Measurements from ENCODE around the gene MAGI2.

MAGI2 gene

GRCh38 chr7:79298145-79298760 is 155.2 kb downstream of the MAGI2 start:
- no peak overlapping the region for H2AFZ ChIP-seq (ENCODE audit: low read depth, low read length)
- DNase-seq (peak; percentile 29), ATAC-seq (ENCODE audit: insufficient read depth, low read depth) (peak; percentile 56; the same call in 2 of the 3 replicates)
- no peaks in the 10 kb centered on the region for H3K36me3 ChIP-seq (ENCODE audit: insufficient read depth, low read length)
- no peak overlapping the region for H3K4me2 ChIP-seq (ENCODE audit: insufficient read depth, low read length)
- TF ChIP-seq EZH2 (IDR thresholded peaks at IDR 0.05; ENCODE audit: borderline replicate concordance, low read depth, low read length, severe bottlenecking) (no peak), CTCF (IDR thresholded peaks at IDR 0.05; ENCODE audit: borderline replicate concordance, extremely low read depth, low read length, poor library complexity, severe bottlenecking) (peak; percentile 77)
- H3K79me2 ChIP-seq (ENCODE audit: insufficient read depth, low read length), result no peaks in the 10 kb centered on the region
- H3K9ac ChIP-seq (ENCODE audit: low read depth, low read length), result no peak overlapping the region
- H3K9me3 ChIP-seq (ENCODE audit: insufficient read depth, low read length, severe bottlenecking), result no peaks in the 10 kb centered on the region
- no peaks in the 10 kb centered on the region for H3K4me1 ChIP-seq (ENCODE audit: insufficient read depth, low read length)
- H4K20me1 ChIP-seq (ENCODE audit: insufficient read depth, low read length), result no peaks in the 10 kb centered on the region
- H3K4me3 ChIP-seq (ENCODE audit: low read depth in 1 of 2, low read length in 2 of 2), result no peak overlapping the region
- no peak overlapping the region for H3K27ac ChIP-seq (ENCODE audit: low read length)
- no peaks in the 10 kb centered on the region for H3K27me3 ChIP-seq (ENCODE audit: insufficient read depth, low read length, poor library complexity)

GRCh38 chr7:79296553-79297320 is 156.7 kb downstream of the MAGI2 start:
- Histone ChIP-seq H3K27me3 (ENCODE audit: insufficient read depth, low read length, poor library complexity) (no peaks in the 10 kb centered on the region), H3K9me3 (ENCODE audit: insufficient read depth, low read length, severe bottlenecking) (no peaks in the 10 kb centered on the region), H3K9ac (ENCODE audit: low read depth, low read length) (no peak overlapping the region), H4K20me1 (ENCODE audit: insufficient read depth, low read length) (no peaks in the 10 kb centered on the region), H2AFZ (ENCODE audit: low read depth, low read length) (no peak overlapping the region), H3K4me3 (ENCODE audit: low read depth in 1 of 2, low read length in 2 of 2) (no peak overlapping the region), H3K4me1 (ENCODE audit: insufficient read depth, low read length) (no peaks in the 10 kb centered on the region), H3K27ac (ENCODE audit: low read length) (no peak overlapping the region), H3K36me3 (ENCODE audit: insufficient read depth, low read length) (no peaks in the 10 kb centered on the region), H3K4me2 (ENCODE audit: insufficient read depth, low read length) (no peak overlapping the region), H3K79me2 (ENCODE audit: insufficient read depth, low read length) (no peaks in the 10 kb centered on the region)
- TF ChIP-seq EZH2 (IDR thresholded peaks at IDR 0.05; ENCODE audit: borderline replicate concordance, low read depth, low read length, severe bottlenecking), result no peak
- no peak for TF ChIP-seq CTCF (IDR thresholded peaks at IDR 0.05; ENCODE audit: borderline replicate concordance, extremely low read depth, low read length, poor library complexity, severe bottlenecking)
- ATAC-seq (ENCODE audit: insufficient read depth, low read depth) (no peak), DNase-seq (no peak)

- Histone ChIP-seq H3K27me3 (ENCODE audit: insufficient read depth, low read length, poor library complexity) (no peaks in the 10 kb centered on the region), H2AFZ (ENCODE audit: low read depth, low read length) (no peak overlapping the region), H3K36me3 (ENCODE audit: insufficient read depth, low read length) (no peaks in the 10 kb centered on the region), H3K9me3 (ENCODE audit: insufficient read depth, low read length, severe bottlenecking) (no peaks in the 10 kb centered on the region), H4K20me1 (ENCODE audit: insufficient read depth, low read length) (no peaks in the 10 kb centered on the region), H3K9ac (ENCODE audit: low read depth, low read length) (no peak overlapping the region), H3K4me3 (ENCODE audit: low read depth in 1 of 2, low read length in 2 of 2) (no peak overlapping the region), H3K4me1 (ENCODE audit: insufficient read depth, low read length) (no peaks in the 10 kb centered on the region), H3K4me2 (ENCODE audit: insufficient read depth, low read length) (no peak overlapping the region), H3K79me2 (ENCODE audit: insufficient read depth, low read length) (no peaks in the 10 kb centered on the region), H3K27ac (ENCODE audit: low read length) (no peak overlapping the region)
- DNase-seq, result no peak
- ATAC-seq (ENCODE audit: insufficient read depth, low read depth), result no peak
- TF ChIP-seq CTCF (IDR thresholded peaks at IDR 0.05; ENCODE audit: borderline replicate concordance, extremely low read depth, low read length, poor library complexity, severe bottlenecking) (no peak), EZH2 (IDR thresholded peaks at IDR 0.05; ENCODE audit: borderline replicate concordance, low read depth, low read length, severe bottlenecking) (no peak)
Measured at GRCh38 chr7:79293655-79294142, 159.8 kb downstream of the MAGI2 start.

Measured in DND-41 (cell line).